Neural cell (in vitro differentiated cells): ENCODE results near the gene ITM2C. TPM values are rescaled to one million over a fixed set of nuclear protein-coding genes. Genes with fewer than 3 reads are reported as not detected.

ENCODE experiments used
- H2AFZ ChIP-seq: fragments of 200-600, 300-800 bp; sonication (generic), shearing (Covaris generic); 2 replicates; pipeline ENCODE4 v1.6.0; 2014; ENCODE audit warnings: low read depth, mild to moderate bottlenecking, antibody characterized with exemption, low read length, moderate library complexity
- H3F3A ChIP-seq: fragments of 200-600 bp; shearing (Covaris generic); 2 replicates; pipeline ENCODE4 v1.6.1; 2016; ENCODE audit warnings: mild to moderate bottlenecking, moderate library complexity, mixed read lengths, antibody characterized with exemption, low read length; ENCODE audit not compliant: insufficient read depth, poor library complexity, severe bottlenecking
- H3K27ac ChIP-seq: fragments of 200-600, 300-800 bp; sonication (generic), shearing (Covaris generic); 2 replicates; pipeline ENCODE4 v1.5.1; 2014; ENCODE audit warnings: mild to moderate bottlenecking, low read length, moderate library complexity
- H3K27me3 ChIP-seq: fragments of 300-800, 200-600 bp; sonication (generic), shearing (Covaris generic); 2 replicates; pipeline ENCODE4 v1.6.0; 2014; ENCODE audit warnings: mild to moderate bottlenecking, low read depth, low read length, moderate library complexity; ENCODE audit not compliant: insufficient read depth
- H3K36me3 ChIP-seq: fragments of 300-800, 200-600 bp; sonication (generic), shearing (Covaris generic); 2 replicates; pipeline ENCODE4 v1.5.1; 2014; ENCODE audit warnings: mild to moderate bottlenecking, antibody characterized with exemption, low read length, moderate library complexity; ENCODE audit not compliant: insufficient read depth
- H3K4me2 ChIP-seq: fragments of 300-800, 200-600 bp; sonication (generic), shearing (Covaris generic); 2 replicates; pipeline ENCODE4 v1.6.0; 2014; ENCODE audit warnings: mild to moderate bottlenecking, low read length
- H3K4me3 ChIP-seq: fragments of 300-800, 200-600 bp; sonication (generic), shearing (Covaris generic); 2 replicates; pipeline ENCODE4 v1.5.1; 2014; ENCODE audit warnings: mild to moderate bottlenecking, low read length, moderate library complexity
- H3K79me2 ChIP-seq: fragments of 200-600 bp; shearing (Covaris generic); replicated peaks from 2 replicates; pipeline ENCODE4 v1.6.0; 2014; ENCODE audit warnings: mild to moderate bottlenecking, low read length, moderate library complexity; ENCODE audit not compliant: insufficient read depth
- H3K9ac ChIP-seq: fragments of 300-800, 200-600 bp; sonication (generic), shearing (Covaris generic); 2 replicates; pipeline ENCODE4 v1.6.1; 2016; ENCODE audit warnings: mild to moderate bottlenecking, low read length, mixed read lengths
- H3K9me2 ChIP-seq: fragments of 200-600 bp; shearing (Covaris generic); 2 replicates; pipeline ENCODE4 v1.6.1; 2016; ENCODE audit warnings: mild to moderate bottlenecking, low read length, mixed read lengths; ENCODE audit not compliant: insufficient read depth
- H3K9me3 ChIP-seq: fragments of 200-600, 300-800 bp; sonication (generic), shearing (Covaris generic); 2 replicates; pipeline ENCODE4 v1.6.1; 2016; ENCODE audit warnings: mild to moderate bottlenecking, mixed run types, low read length, moderate library complexity, mixed read lengths
- H4K20me1 ChIP-seq: fragments of 200-600 bp; shearing (Covaris generic); 2 replicates; pipeline ENCODE4 v1.6.1; 2016; ENCODE audit warnings: mild to moderate bottlenecking, mixed run types; ENCODE audit not compliant: insufficient read depth
- EP300 ChIP-seq: fragments of 450-650 bp; conservative IDR thresholded peaks from 2 replicates; pipeline ENCODE4 v1.6.1; 2014; ENCODE audit warnings: antibody characterized with exemption, mild to moderate bottlenecking, moderate library complexity; ENCODE audit not compliant: poor library complexity, severe bottlenecking
- EZH2 ChIP-seq: fragments of 200-600, 300-800 bp; shearing (Covaris generic), sonication (generic); IDR thresholded peaks from 2 replicates; pipeline ENCODE4 v1.6.1; 2014; ENCODE audit warnings: antibody characterized with exemption, low read length, borderline replicate concordance, mild to moderate bottlenecking; ENCODE audit not compliant: insufficient read depth, poor library complexity, severe bottlenecking
- MXI1 ChIP-seq: fragments of 450-650 bp; conservative IDR thresholded peaks from 2 replicates; pipeline ENCODE4 v1.6.1; 2014; ENCODE audit warnings: antibody characterized with exemption, mild to moderate bottlenecking; ENCODE audit not compliant: poor library complexity, severe bottlenecking
- POLR2AphosphoS5 ChIP-seq: IDR thresholded peaks from 2 replicates; pipeline ENCODE4 v1.6.1; 2012
- RAD21 ChIP-seq: fragments of 450-650 bp; conservative IDR thresholded peaks from 2 replicates; pipeline ENCODE4 v1.6.1; 2014; ENCODE audit warnings: antibody characterized with exemption, mild to moderate bottlenecking, moderate library complexity
- SMC3 ChIP-seq: fragments of 450-650 bp; conservative IDR thresholded peaks from 2 replicates; pipeline ENCODE4 v1.6.1; 2014; ENCODE audit warnings: antibody characterized with exemption, mild to moderate bottlenecking, moderate library complexity; ENCODE audit not compliant: poor library complexity
- TAF1 ChIP-seq: IDR thresholded peaks from 2 replicates; pipeline ENCODE4 v1.6.1; 2012; ENCODE audit warnings: low read depth
- polyA plus RNA-seq: library from polyadenylated mRNA; depleted of rRNA; stranded (reverse); fragments of >200 nt; gene quantifications from 2 replicates; pipeline ENCODE4 v1.2.3, GENCODE V29; 2014
- TF ChIP-seq, protein P1 (sequence below): fragments of 450-650 bp; IDR thresholded peaks from 2 replicates; pipeline ENCODE4 v1.5.1; 2014; ENCODE audit warnings: antibody characterized with exemption, mild to moderate bottlenecking, moderate library complexity; ENCODE audit not compliant: poor library complexity, severe bottlenecking
- TF ChIP-seq, protein P2 (sequence below): IDR thresholded peaks from 2 replicates; pipeline ENCODE4 v1.6.1; 2012; ENCODE audit warnings: borderline replicate concordance

The ITM2C gene
- polyA plus RNA-seq, 1 donor from 2014 or later, result 186 TPM

DNA sequence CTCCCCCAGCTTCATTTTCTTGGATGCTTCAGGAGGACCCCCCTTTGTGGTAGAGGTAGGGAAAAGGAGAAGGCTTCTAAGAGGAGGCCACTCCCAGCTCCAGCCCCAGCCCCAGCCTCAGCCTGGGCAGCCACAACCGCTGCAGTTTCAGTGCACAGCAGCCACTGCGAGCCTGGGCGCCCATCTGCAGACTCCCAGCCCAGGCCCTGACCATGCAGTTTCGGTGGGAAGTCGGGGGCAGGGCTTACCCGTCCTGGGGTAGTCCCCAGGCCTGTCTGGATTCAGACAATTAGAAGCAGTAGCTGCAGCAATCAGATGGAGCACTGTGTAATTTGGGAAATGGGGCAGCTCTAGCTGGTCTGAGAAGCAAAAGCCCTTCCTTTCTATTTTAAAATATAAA, 28.6 kb downstream of the ITM2C start:
- H3K9me3 ChIP-seq, result no peaks in the 10 kb centered on the region
- no peaks in the 10 kb centered on the region for H3K9me2 ChIP-seq
- no peak overlapping the region for H2AFZ ChIP-seq
- no peaks in the 10 kb centered on the region for H3K36me3 ChIP-seq
- H3K27ac ChIP-seq, result no peak overlapping the region
- no peaks in the 10 kb centered on the region for H3K27me3 ChIP-seq
- no peak overlapping the region for H3K9ac ChIP-seq
- TF ChIP-seq MXI1, result no peak
- TF ChIP-seq RAD21, result no peak
- TF ChIP-seq TAF1, result no peak
- TF ChIP-seq EP300, result no peak
- no peak for TF ChIP-seq SMC3
- no peaks in the 10 kb centered on the region for H3F3A ChIP-seq
- H3K79me2 ChIP-seq, result no peaks in the 10 kb centered on the region
- H4K20me1 ChIP-seq, result no peaks in the 10 kb centered on the region
- no peak overlapping the region for H3K4me2 ChIP-seq
- H3K4me3 ChIP-seq, result no peak overlapping the region

DNA sequence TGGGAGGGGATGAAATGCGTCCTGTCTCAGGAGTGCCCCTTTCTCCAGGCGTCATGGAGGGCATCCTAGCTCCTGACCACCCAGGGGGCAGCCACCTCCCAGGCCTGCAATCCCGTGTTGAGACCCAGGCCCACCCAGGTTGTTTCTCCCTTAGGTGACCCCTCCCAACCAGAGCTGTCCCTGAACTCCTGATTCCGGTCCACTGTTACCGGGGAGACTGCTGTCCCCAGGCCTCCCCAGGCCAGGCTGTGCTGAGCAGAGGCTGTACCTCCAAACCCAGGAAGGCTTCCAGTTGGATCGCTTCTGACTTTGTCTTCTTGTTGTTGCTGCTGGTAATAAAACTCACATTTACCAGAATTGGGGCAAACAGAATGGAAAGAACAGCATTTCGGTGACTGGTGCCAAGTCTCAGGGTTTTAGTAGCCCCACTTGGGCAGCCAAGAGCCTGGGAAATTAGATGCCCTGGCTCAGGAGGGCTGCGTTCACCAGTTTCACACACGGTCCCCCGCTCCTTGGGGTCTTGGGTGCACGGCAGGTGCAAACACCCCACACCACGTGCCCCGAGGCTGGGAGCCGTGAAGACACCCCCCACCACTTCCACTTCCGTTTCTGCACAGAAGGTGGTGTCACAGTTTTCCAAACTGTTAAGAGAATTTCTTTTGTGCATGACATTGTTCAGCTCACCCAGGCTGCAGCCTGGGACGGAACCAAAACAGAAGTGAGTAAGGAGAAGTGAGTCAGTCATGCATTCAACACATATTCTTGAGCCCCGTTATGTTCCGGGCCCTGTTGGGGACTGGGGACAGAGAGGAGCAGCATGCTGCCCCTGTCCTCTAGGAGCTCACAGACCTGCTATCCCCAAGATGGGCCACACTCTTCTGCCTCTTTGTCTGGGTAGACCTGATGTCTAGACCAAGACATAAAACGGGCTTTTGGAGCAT, 29.4 kb downstream of the ITM2C start:
- TF ChIP-seq POLR2AphosphoS5, result no peak
- no peak for TF ChIP-seq EP300
- TF ChIP-seq EZH2, result no peak
- TF ChIP-seq, protein P1, sequence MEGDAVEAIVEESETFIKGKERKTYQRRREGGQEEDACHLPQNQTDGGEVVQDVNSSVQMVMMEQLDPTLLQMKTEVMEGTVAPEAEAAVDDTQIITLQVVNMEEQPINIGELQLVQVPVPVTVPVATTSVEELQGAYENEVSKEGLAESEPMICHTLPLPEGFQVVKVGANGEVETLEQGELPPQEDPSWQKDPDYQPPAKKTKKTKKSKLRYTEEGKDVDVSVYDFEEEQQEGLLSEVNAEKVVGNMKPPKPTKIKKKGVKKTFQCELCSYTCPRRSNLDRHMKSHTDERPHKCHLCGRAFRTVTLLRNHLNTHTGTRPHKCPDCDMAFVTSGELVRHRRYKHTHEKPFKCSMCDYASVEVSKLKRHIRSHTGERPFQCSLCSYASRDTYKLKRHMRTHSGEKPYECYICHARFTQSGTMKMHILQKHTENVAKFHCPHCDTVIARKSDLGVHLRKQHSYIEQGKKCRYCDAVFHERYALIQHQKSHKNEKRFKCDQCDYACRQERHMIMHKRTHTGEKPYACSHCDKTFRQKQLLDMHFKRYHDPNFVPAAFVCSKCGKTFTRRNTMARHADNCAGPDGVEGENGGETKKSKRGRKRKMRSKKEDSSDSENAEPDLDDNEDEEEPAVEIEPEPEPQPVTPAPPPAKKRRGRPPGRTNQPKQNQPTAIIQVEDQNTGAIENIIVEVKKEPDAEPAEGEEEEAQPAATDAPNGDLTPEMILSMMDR, result no peak
- TF ChIP-seq MXI1, result no peak
- TF ChIP-seq TAF1, result no peak
- TF ChIP-seq RAD21, result no peak
- TF ChIP-seq, protein P2, sequence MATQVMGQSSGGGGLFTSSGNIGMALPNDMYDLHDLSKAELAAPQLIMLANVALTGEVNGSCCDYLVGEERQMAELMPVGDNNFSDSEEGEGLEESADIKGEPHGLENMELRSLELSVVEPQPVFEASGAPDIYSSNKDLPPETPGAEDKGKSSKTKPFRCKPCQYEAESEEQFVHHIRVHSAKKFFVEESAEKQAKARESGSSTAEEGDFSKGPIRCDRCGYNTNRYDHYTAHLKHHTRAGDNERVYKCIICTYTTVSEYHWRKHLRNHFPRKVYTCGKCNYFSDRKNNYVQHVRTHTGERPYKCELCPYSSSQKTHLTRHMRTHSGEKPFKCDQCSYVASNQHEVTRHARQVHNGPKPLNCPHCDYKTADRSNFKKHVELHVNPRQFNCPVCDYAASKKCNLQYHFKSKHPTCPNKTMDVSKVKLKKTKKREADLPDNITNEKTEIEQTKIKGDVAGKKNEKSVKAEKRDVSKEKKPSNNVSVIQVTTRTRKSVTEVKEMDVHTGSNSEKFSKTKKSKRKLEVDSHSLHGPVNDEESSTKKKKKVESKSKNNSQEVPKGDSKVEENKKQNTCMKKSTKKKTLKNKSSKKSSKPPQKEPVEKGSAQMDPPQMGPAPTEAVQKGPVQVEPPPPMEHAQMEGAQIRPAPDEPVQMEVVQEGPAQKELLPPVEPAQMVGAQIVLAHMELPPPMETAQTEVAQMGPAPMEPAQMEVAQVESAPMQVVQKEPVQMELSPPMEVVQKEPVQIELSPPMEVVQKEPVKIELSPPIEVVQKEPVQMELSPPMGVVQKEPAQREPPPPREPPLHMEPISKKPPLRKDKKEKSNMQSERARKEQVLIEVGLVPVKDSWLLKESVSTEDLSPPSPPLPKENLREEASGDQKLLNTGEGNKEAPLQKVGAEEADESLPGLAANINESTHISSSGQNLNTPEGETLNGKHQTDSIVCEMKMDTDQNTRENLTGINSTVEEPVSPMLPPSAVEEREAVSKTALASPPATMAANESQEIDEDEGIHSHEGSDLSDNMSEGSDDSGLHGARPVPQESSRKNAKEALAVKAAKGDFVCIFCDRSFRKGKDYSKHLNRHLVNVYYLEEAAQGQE, result no peak
- no peak for TF ChIP-seq SMC3
- Histone ChIP-seq H3K27ac (no peak overlapping the region), H3K9me2 (no peaks in the 10 kb centered on the region)

More for the DNA sequence above, 29.4 kb downstream of the ITM2C start:
- Histone ChIP-seq H3K36me3 (no peaks in the 10 kb centered on the region), H3K27me3 (no peaks in the 10 kb centered on the region), H3K9ac (no peak overlapping the region), H3K4me3 (no peak overlapping the region), H4K20me1 (no peaks in the 10 kb centered on the region), H3K79me2 (no peaks in the 10 kb centered on the region), H3F3A (no peaks in the 10 kb centered on the region), H3K4me2 (no peak overlapping the region), H3K9me3 (no peaks in the 10 kb centered on the region), H2AFZ (no peak overlapping the region)
